ENCODE measurements around the gene SF3A2. TPM values are rescaled to one million over a fixed set of nuclear protein-coding genes. Genes with fewer than 3 reads are reported as not detected.

SF3A2 gene
- total and polyA plus RNA-seq, 2 experiments from 2014 or later: 21.2 to 75.3 TPM

GRCh38 chr19:2212861-2213711, 23.5 kb upstream of the SF3A2 start:
- Histone ChIP-seq H3K4me1 (ENCODE audit: insufficient read depth) (peaks cover 21% of the 10 kb centered on the region), H3K36me3 (replicated peaks; ENCODE audit: insufficient read depth, low read depth) (no peaks in the 10 kb centered on the region), H3K27me3 (no peaks in the 10 kb centered on the region), H3K4me3 (no peak overlapping the region), H3K79me2 (no peaks in the 10 kb centered on the region), H4K20me1 (ENCODE audit: insufficient read depth, poor library complexity, severe bottlenecking) (no peaks in the 10 kb centered on the region), H3K27ac (peak overlapping the region; percentile 92), H3K9me2 (replicated peaks; ENCODE audit: insufficient read depth) (no peaks in the 10 kb centered on the region), H3K4me2 (no peak overlapping the region), H3K9me3 (ENCODE audit: low read depth) (no peaks in the 10 kb centered on the region), H2AFZ (no peak overlapping the region)
- peak; percentile 77 for DNase-seq (ENCODE audit: low spot score)
- TF ChIP-seq CTCF (IDR thresholded peaks at IDR 0.05; ENCODE audit: poor library complexity): no peak
- no peak for TF ChIP-seq EZH2 (IDR thresholded peaks at IDR 0.05; ENCODE audit: borderline replicate concordance)
- TF ChIP-seq EZH2phosphoT487 (IDR thresholded peaks at IDR 0.05; ENCODE audit: low read depth, severe bottlenecking, unreplicated experiment): no peak
- 80% methylated on average over 21 of the region's 21 CpGs for WGBS (ENCODE audit: low lambda C conversion rate, missing lambda C conversion rate)

- Histone ChIP-seq H3K4me3 (no peak overlapping the region), H3K27ac (peak overlapping the region; percentile 92), H3K9me3 (ENCODE audit: low read depth) (no peaks in the 10 kb centered on the region), H3K27me3 (no peaks in the 10 kb centered on the region), H3K4me1 (ENCODE audit: insufficient read depth) (peaks cover 18% of the 10 kb centered on the region), H3K9me2 (replicated peaks; ENCODE audit: insufficient read depth) (no peaks in the 10 kb centered on the region), H3K4me2 (no peak overlapping the region), H3K36me3 (replicated peaks; ENCODE audit: insufficient read depth, low read depth) (no peaks in the 10 kb centered on the region), H2AFZ (no peak overlapping the region), H4K20me1 (ENCODE audit: insufficient read depth, poor library complexity, severe bottlenecking) (no peaks in the 10 kb centered on the region), H3K79me2 (no peaks in the 10 kb centered on the region)
- 93% methylated on average over 25 of the region's 26 CpGs for WGBS (ENCODE audit: low lambda C conversion rate, missing lambda C conversion rate)
- no peak for TF ChIP-seq CTCF (IDR thresholded peaks at IDR 0.05; ENCODE audit: poor library complexity)
- TF ChIP-seq EZH2phosphoT487 (IDR thresholded peaks at IDR 0.05; ENCODE audit: low read depth, severe bottlenecking, unreplicated experiment): no peak
- no peak for TF ChIP-seq EZH2 (IDR thresholded peaks at IDR 0.05; ENCODE audit: borderline replicate concordance)
- no peak for DNase-seq (ENCODE audit: low spot score)
Observed at GRCh38 chr19:2213799-2214198, 22.8 kb upstream of the SF3A2 start.

GRCh38 chr19:2214251-2214650, 22.4 kb upstream of the SF3A2 start:
- H4K20me1 ChIP-seq (ENCODE audit: insufficient read depth, poor library complexity, severe bottlenecking): no peaks in the 10 kb centered on the region
- H3K4me3 ChIP-seq: no peak overlapping the region
- H3K9me3 ChIP-seq (ENCODE audit: low read depth): no peaks in the 10 kb centered on the region
- TF ChIP-seq EZH2phosphoT487 (IDR thresholded peaks at IDR 0.05; ENCODE audit: low read depth, severe bottlenecking, unreplicated experiment) (no peak), EZH2 (IDR thresholded peaks at IDR 0.05; ENCODE audit: borderline replicate concordance) (no peak), CTCF (IDR thresholded peaks at IDR 0.05; ENCODE audit: poor library complexity) (no peak)
- no peak for DNase-seq (ENCODE audit: low spot score)
- no peaks in the 10 kb centered on the region for H3K79me2 ChIP-seq
- H3K27ac ChIP-seq: peak overlapping the region; percentile 92
- H3K4me1 ChIP-seq (ENCODE audit: insufficient read depth): peaks cover 18% of the 10 kb centered on the region
- WGBS (ENCODE audit: low lambda C conversion rate, missing lambda C conversion rate): 96% methylated on average over 17 of the region's 17 CpGs
- no peaks in the 10 kb centered on the region for H3K36me3 ChIP-seq (replicated peaks; ENCODE audit: insufficient read depth, low read depth)
- no peak overlapping the region for H2AFZ ChIP-seq
- H3K9me2 ChIP-seq (replicated peaks; ENCODE audit: insufficient read depth): no peaks in the 10 kb centered on the region
- H3K27me3 ChIP-seq: no peaks in the 10 kb centered on the region
- no peak overlapping the region for H3K4me2 ChIP-seq

All from hepatocyte (in vitro differentiated cells).